DND-41 (cell line): Measurements from ENCODE around the gene ACTMAP.

Experiments used
- ATAC-seq: fragments of 200-7000 bp; cut with Tn5 transposase; 3 replicates; pipeline ENCODE4 v1.9.1; 2021; ENCODE audit warnings: low read depth; ENCODE audit not compliant: insufficient read depth
- DNase-seq: peaks from one replicate; pipeline ENCODE4 v3.0.0-alpha.2; 2020
- H2AFZ ChIP-seq: 2 replicates; pipeline ENCODE4 v1.6.0; 2012; ENCODE audit warnings: low read depth, low read length
- H3K27ac ChIP-seq: 2 replicates; pipeline ENCODE4 v1.5.1; 2012; ENCODE audit warnings: low read length, inconsistent platforms
- H3K27me3 ChIP-seq: fragments of 200-600 bp; sonication (generic); 2 replicates; pipeline ENCODE4 v1.6.0; 2012; ENCODE audit warnings: low read length, mild to moderate bottlenecking, inconsistent platforms; ENCODE audit not compliant: insufficient read depth, poor library complexity
- H3K36me3 ChIP-seq: 2 replicates; pipeline ENCODE4 v1.5.1; 2012; ENCODE audit warnings: low read length, inconsistent platforms; ENCODE audit not compliant: insufficient read depth
- H3K4me1 ChIP-seq: 2 replicates; pipeline ENCODE4 v1.5.1; 2012; ENCODE audit warnings: mild to moderate bottlenecking, low read length; ENCODE audit not compliant: insufficient read depth
- H3K4me2 ChIP-seq: 2 replicates; pipeline ENCODE4 v1.6.0; 2012; ENCODE audit warnings: mild to moderate bottlenecking, moderate library complexity, low read length, inconsistent platforms; ENCODE audit not compliant: insufficient read depth
- H3K4me3 ChIP-seq, 2 experiments: fragments of 200-600 bp in 1 of 2; shearing (Covaris generic) in 1 of 2; 2 replicates each; pipeline ENCODE4 v1.5.1; 2012 to 2016; ENCODE audit warnings: inconsistent platforms in 2 of 2, low read length in 2 of 2, mild to moderate bottlenecking in 2 of 2, low read depth in 1 of 2, moderate library complexity in 1 of 2
- H3K79me2 ChIP-seq: 2 replicates; pipeline ENCODE4 v1.6.0; 2012; ENCODE audit warnings: low read length, inconsistent platforms; ENCODE audit not compliant: insufficient read depth
- H3K9ac ChIP-seq: 2 replicates; pipeline ENCODE4 v1.6.0; 2012; ENCODE audit warnings: low read depth, mild to moderate bottlenecking, inconsistent platforms, low read length, moderate library complexity
- H3K9me3 ChIP-seq: 2 replicates; pipeline ENCODE4 v1.5.1; 2012; ENCODE audit warnings: low read length, moderate library complexity, mild to moderate bottlenecking, inconsistent platforms; ENCODE audit not compliant: insufficient read depth, severe bottlenecking
- H4K20me1 ChIP-seq: 2 replicates; pipeline ENCODE4 v1.6.0; 2012; ENCODE audit warnings: low read length; ENCODE audit not compliant: insufficient read depth
- EZH2 ChIP-seq: IDR thresholded peaks from 3 replicates; pipeline ENCODE4 v1.6.1; 2012; ENCODE audit warnings: borderline replicate concordance, low read depth, mild to moderate bottlenecking, moderate library complexity, low read length, inconsistent platforms; ENCODE audit not compliant: severe bottlenecking
- TF ChIP-seq, protein P1 (sequence below): IDR thresholded peaks from 2 replicates; pipeline ENCODE4 v1.5.1; 2012; ENCODE audit warnings: borderline replicate concordance, low read length, moderate library complexity, mild to moderate bottlenecking; ENCODE audit not compliant: poor library complexity, severe bottlenecking; ENCODE audit errors: extremely low read depth

The ACTMAP gene

GRCh38 chr19:40707615-40708014 is 42.7 kb downstream of the ACTMAP start:
- Histone ChIP-seq H3K79me2 (no peaks in the 10 kb centered on the region), H3K4me2 (no peak overlapping the region), H2AFZ (no peak overlapping the region), H3K9me3 (no peaks in the 10 kb centered on the region), H3K27ac (no peak overlapping the region), H3K4me1 (no peaks in the 10 kb centered on the region), H3K4me3 (no peak overlapping the region), H3K36me3 (peaks cover 31% of the 10 kb centered on the region), H4K20me1 (no peaks in the 10 kb centered on the region), H3K27me3 (no peaks in the 10 kb centered on the region), H3K9ac (no peak overlapping the region)
- TF ChIP-seq EZH2 = no peak
- TF ChIP-seq, protein P1, sequence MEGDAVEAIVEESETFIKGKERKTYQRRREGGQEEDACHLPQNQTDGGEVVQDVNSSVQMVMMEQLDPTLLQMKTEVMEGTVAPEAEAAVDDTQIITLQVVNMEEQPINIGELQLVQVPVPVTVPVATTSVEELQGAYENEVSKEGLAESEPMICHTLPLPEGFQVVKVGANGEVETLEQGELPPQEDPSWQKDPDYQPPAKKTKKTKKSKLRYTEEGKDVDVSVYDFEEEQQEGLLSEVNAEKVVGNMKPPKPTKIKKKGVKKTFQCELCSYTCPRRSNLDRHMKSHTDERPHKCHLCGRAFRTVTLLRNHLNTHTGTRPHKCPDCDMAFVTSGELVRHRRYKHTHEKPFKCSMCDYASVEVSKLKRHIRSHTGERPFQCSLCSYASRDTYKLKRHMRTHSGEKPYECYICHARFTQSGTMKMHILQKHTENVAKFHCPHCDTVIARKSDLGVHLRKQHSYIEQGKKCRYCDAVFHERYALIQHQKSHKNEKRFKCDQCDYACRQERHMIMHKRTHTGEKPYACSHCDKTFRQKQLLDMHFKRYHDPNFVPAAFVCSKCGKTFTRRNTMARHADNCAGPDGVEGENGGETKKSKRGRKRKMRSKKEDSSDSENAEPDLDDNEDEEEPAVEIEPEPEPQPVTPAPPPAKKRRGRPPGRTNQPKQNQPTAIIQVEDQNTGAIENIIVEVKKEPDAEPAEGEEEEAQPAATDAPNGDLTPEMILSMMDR = no peak
- DNase-seq = no peak
- ATAC-seq = no peak

- Histone ChIP-seq H3K4me1 (no peaks in the 10 kb centered on the region), H3K4me3 (no peak overlapping the region), H4K20me1 (no peaks in the 10 kb centered on the region), H3K79me2 (no peaks in the 10 kb centered on the region), H3K27me3 (no peaks in the 10 kb centered on the region), H3K27ac (no peak overlapping the region), H3K36me3 (peaks cover 43% of the 10 kb centered on the region), H3K4me2 (no peak overlapping the region), H2AFZ (no peak overlapping the region), H3K9ac (no peak overlapping the region), H3K9me3 (no peaks in the 10 kb centered on the region)
- TF ChIP-seq, protein P1 = no peak
- no peak for TF ChIP-seq EZH2
- DNase-seq (no peak), ATAC-seq (no peak)
These were observed 44.2 kb downstream of the ACTMAP start for GRCh38 chr19:40705950-40706619.

DNA sequence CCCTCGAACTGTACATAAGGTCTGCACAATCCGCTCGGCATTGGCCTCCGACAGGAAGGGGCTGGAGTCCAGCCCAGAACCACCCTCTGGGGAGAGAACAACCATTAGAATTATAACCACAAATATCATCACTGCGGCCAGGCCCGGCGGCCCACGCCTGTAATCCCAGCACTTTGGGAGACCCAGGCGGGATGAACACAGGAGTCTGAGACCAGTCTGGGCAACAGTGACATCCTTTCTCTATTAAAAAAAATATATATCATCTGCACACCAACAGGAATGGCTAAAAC is 45.0 kb downstream of the ACTMAP start:
- H3K27me3 ChIP-seq = no peaks in the 10 kb centered on the region
- H3K4me3 ChIP-seq = no peak overlapping the region
- DNase-seq (no peak), ATAC-seq (no peak)
- TF ChIP-seq, protein P1 = no peak
- TF ChIP-seq EZH2 = no peak
- no peaks in the 10 kb centered on the region for H3K79me2 ChIP-seq
- H3K4me1 ChIP-seq = no peaks in the 10 kb centered on the region
- H3K4me2 ChIP-seq = no peak overlapping the region
- no peak overlapping the region for H3K9ac ChIP-seq
- no peaks in the 10 kb centered on the region for H4K20me1 ChIP-seq
- peaks cover 43% of the 10 kb centered on the region for H3K36me3 ChIP-seq
- H3K27ac ChIP-seq = no peak overlapping the region
- H2AFZ ChIP-seq = no peak overlapping the region
- no peaks in the 10 kb centered on the region for H3K9me3 ChIP-seq
